HepG2 (cell line): ENCODE measurements around the gene VSNL1. TPM values are rescaled to one million over a fixed set of nuclear protein-coding genes. Genes with fewer than 3 reads are reported as not detected.

Experiments
- ATAC-seq: fragments of 200-7000 bp; cut with Tn5 transposase; 3 replicates; pipeline ENCODE4 v1.9.1; 2020; ENCODE audit warnings: mild to moderate bottlenecking, moderate library complexity
- BruUV-seq: library from RNA; stranded (reverse); fragments of 400-500 nt; replicated peaks from 2 replicates; lab custom pipeline; 2021; lab: Mats Ljungman, UMichigan
- CTCF ChIA-PET: fragments of 300-600 bp; formaldehyde crosslinking; extraction: SDS; loops from one replicate; lab custom pipeline; 2021; ENCODE audit warnings: low total read pairs, inconsistent platforms, low intra/inter-chr PET ratio; lab: Yijun Ruan, JAX
- POLR2A ChIA-PET: fragments of 350-600 bp; sonication (Branson Sonifier 250); formaldehyde crosslinking; loops from one replicate; lab custom pipeline; 2020; ENCODE audit warnings: antibody characterized with exemption, inconsistent platforms; lab: Yijun Ruan, JAX
- DNase-seq: peaks from one replicate; pipeline ENCODE4 v3.0.0-alpha.2; 2015; ENCODE audit warnings: low spot score
- FAIRE-seq: peaks from 3 replicates; lab custom pipeline; 2011; peaks lifted over from hg19 to GRCh38; lab: Jason Lieb, UNC
- H2AFZ ChIP-seq: one replicate; pipeline ENCODE4 v1.6.1; 2011; ENCODE audit warnings: low read length, inconsistent platforms
- H3K27ac ChIP-seq: fragments of 300-600 bp; 3 replicates; pipeline ENCODE4 v1.8.0; 2011; ENCODE audit warnings: mixed run types, mild to moderate bottlenecking, mixed read lengths, low read length, inconsistent platforms; ENCODE audit not compliant: insufficient read depth; ENCODE audit errors: extremely low read length
- H3K27me3 ChIP-seq, 2 experiments: fragments of 200-600 bp in 1 of 2; 2 replicates in 1 of 2; 3 replicates in 1 of 2; pipeline versions ENCODE4 v1.6.0 to v1.8.0; 2011; ENCODE audit warnings: low read length in 2 of 2, mild to moderate bottlenecking in 2 of 2, moderate library complexity in 2 of 2, inconsistent platforms in 1 of 2; ENCODE audit not compliant: insufficient read depth in 2 of 2, control insufficient read depth in 1 of 2
- H3K36me3 ChIP-seq, 2 experiments: fragments of 200-600 bp in 1 of 2; replicated peaks in 1 of 2; 2 replicates in 1 of 2; 3 replicates in 1 of 2; pipeline versions ENCODE4 v1.5.1 to v1.8.0; 2011; ENCODE audit warnings: low read length in 2 of 2, inconsistent platforms in 1 of 2; ENCODE audit not compliant: insufficient read depth in 2 of 2, control insufficient read depth in 1 of 2
- H3K4me1 ChIP-seq: 2 replicates; pipeline ENCODE4 v1.5.1; 2012; ENCODE audit warnings: low read length, inconsistent platforms; ENCODE audit not compliant: insufficient read depth
- H3K4me2 ChIP-seq: 2 replicates; pipeline ENCODE4 v1.6.0; 2011; ENCODE audit warnings: low read depth, low read length, inconsistent platforms
- H3K4me3 ChIP-seq, 3 experiments: fragments of 200-600 bp in 1 of 3; sonication (generic), shearing (Covaris generic) in 1 of 3; replicated peaks in 1 of 3; 2 replicates each; pipeline ENCODE4 v1.5.1; 2011 to 2016; ENCODE audit warnings: low read length in 3 of 3, inconsistent platforms in 2 of 3, low read depth in 2 of 3, mild to moderate bottlenecking in 2 of 3, control low read depth in 1 of 3, mixed read lengths in 1 of 3; ENCODE audit not compliant: insufficient read depth in 1 of 3
- H3K79me2 ChIP-seq: one replicate; pipeline ENCODE4 v1.6.1; 2011; ENCODE audit warnings: low read length, inconsistent platforms; ENCODE audit not compliant: insufficient read depth
- H3K9ac ChIP-seq: 2 replicates; pipeline ENCODE4 v1.6.0; 2011; ENCODE audit warnings: mild to moderate bottlenecking, low read depth, low read length, inconsistent platforms; ENCODE audit not compliant: insufficient read depth
- H3K9me3 ChIP-seq: 2 replicates; pipeline ENCODE4 v1.5.1; 2012; ENCODE audit warnings: mild to moderate bottlenecking, low read length
- H4K20me1 ChIP-seq: 2 replicates; pipeline ENCODE4 v1.6.0; 2011; ENCODE audit warnings: inconsistent platforms, mild to moderate bottlenecking, low read length, moderate library complexity; ENCODE audit not compliant: insufficient read depth
- AGO2 ChIP-seq: fragments of 200-400 bp; formaldehyde crosslinking; optimal IDR thresholded peaks from 2 replicates; pipeline ENCODE3; 2017; ENCODE audit warnings: mild to moderate bottlenecking, low read depth, low read length, moderate library complexity
- CREB1 ChIP-seq, 2 experiments: fragments of 450-650 bp in 1 of 2; IDR thresholded peaks; 2 replicates each; pipeline ENCODE4 v1.6.1; 2016 to 2017; ENCODE audit warnings: control low read depth in 1 of 2, mild to moderate bottlenecking in 1 of 2, missing compliant biosample characterization in 1 of 2, missing genetic modification characterization in 1 of 2
- KLF15 ChIP-seq: sonication (generic); formaldehyde crosslinking; IDR thresholded peaks from 2 replicates; pipeline ENCODE4 v1.8.1; 2023; ENCODE audit warnings: borderline replicate concordance, mild to moderate bottlenecking, inconsistent platforms, missing genetic modification reagents, mixed read lengths
- MAFK ChIP-seq, 2 experiments: IDR thresholded peaks in 1 of 2; conservative IDR thresholded peaks in 1 of 2; 2 replicates each; pipeline ENCODE4 v1.6.1; 2011; ENCODE audit warnings: improper control_type of control experiment in 2 of 2, low read length in 2 of 2
- NR0B2 ChIP-seq: sonication (generic); formaldehyde crosslinking; IDR thresholded peaks from 2 replicates; pipeline ENCODE4 v1.4.0; 2020; ENCODE audit warnings: mild to moderate bottlenecking, missing genetic modification reagents
- NRL ChIP-seq: sonication (generic); formaldehyde crosslinking; IDR thresholded peaks from 2 replicates; pipeline ENCODE4 v1.5.0; 2020; ENCODE audit warnings: missing genetic modification reagents, mild to moderate bottlenecking, moderate library complexity, borderline replicate concordance
- RBM22 ChIP-seq: fragments of 200-400 bp; formaldehyde crosslinking; optimal IDR thresholded peaks from 2 replicates; pipeline ENCODE3; 2017; ENCODE audit warnings: mild to moderate bottlenecking, low read length, moderate library complexity
- ZNF362 ChIP-seq: sonication (generic); formaldehyde crosslinking; IDR thresholded peaks from 2 replicates; pipeline ENCODE4 v1.4.0; 2020; ENCODE audit warnings: missing genetic modification reagents, mild to moderate bottlenecking, borderline replicate concordance
- ZNF687 ChIP-seq: sonication (generic); formaldehyde crosslinking; IDR thresholded peaks from 2 replicates; pipeline ENCODE4 v1.5.1; 2020; ENCODE audit warnings: mild to moderate bottlenecking, missing genetic modification reagents, moderate library complexity
- WGBS: methylation state at CpG from one replicate; pipeline ENCODE4 v1.1.6; 2017; ENCODE audit warnings: low lambda C conversion rate; 5-methylcytosine and 5-hydroxymethylcytosine counted together
- in situ Hi-C: cut with HindIII; loops from 2 replicates; pipeline ENCODE4 v1.10.0; 2017; ENCODE audit warnings: low pct_unique_long_range_greater_than_20kb; ENCODE audit not compliant: extremely low pct_ligation_motif_present
- intact Hi-C: fragments of 100-400 bp; cut with micrococcal nuclease; formaldehyde crosslinking; loops from one replicate; pipeline ENCODE4 v1.10.0; 2022; ENCODE audit not compliant: unreplicated experiment
- polyA plus RNA-seq, 8 experiments: library from polyadenylated mRNA; depleted of rRNA in 3 of 8; stranded (reverse) in 7 of 8; unstranded in 1 of 8; fragments of >200 nt; fragmentation: Illumina TruSeq in 4 of 8; extraction: Trizol in 4 of 8; gene quantifications; 2 replicates each; pipeline versions ENCODE4 v1.2.1 to v1.2.3, GENCODE V29; 2011 to 2016; ENCODE audit warnings: low read depth in 4 of 8, missing spikeins in 1 of 8, mixed read lengths in 1 of 8; ENCODE audit not compliant: insufficient read depth in 1 of 8
- total RNA-seq, 5 experiments: library from RNA; depleted of rRNA; stranded (reverse); fragments of >200 nt; fragmentation: Illumina TruSeq; extraction: Trizol; gene quantifications; 2 replicates each; pipeline ENCODE4 v1.2.3, GENCODE V29; 2016; ENCODE audit warnings: low read depth in 1 of 5

The VSNL1 gene
- total and polyA plus RNA-seq, 2 of the 13 experiments (the other 11 are each of a cell fraction or from before 2014, with no cell fraction given), result 63.2 to 95.9 TPM

GRCh38 chr2:17604050-17604449 is 63.6 kb downstream of the VSNL1 start:
- ChIA-PET CTCF (no interaction called here), POLR2A (no interaction called here)
- H3K27ac ChIP-seq, result no peak overlapping the region
- in situ Hi-C loops (no loop called here), intact Hi-C loops (no loop called here)
- no TSS peak for BruUV-seq
- no peaks in the 10 kb centered on the region for H4K20me1 ChIP-seq
- TF ChIP-seq NR0B2 (CRISPR knock-in tag) (0 out of 2 replicates have a peak, but pooled peaks have one; percentile 55), RBM22 (peak; percentile 18), MAFK (conservative IDR thresholded peaks at IDR 0.05 in 1 of 2, IDR thresholded peaks at IDR 0.05 in 1 of 2; ENCODE audit: low read length in 2 of 2) (peak; percentile 36 to 41; a peak in 3 of 4 replicates), CREB1 (IDR thresholded peaks at IDR 0.05) (no peak), CREB1 (CRISPR knock-in tag; IDR thresholded peaks at IDR 0.05) (no peak), ZNF362 (CRISPR knock-in tag) (no peak), AGO2 (peak; percentile 31), ZNF687 (CRISPR knock-in tag) (peak; percentile 32), NRL (CRISPR knock-in tag) (0 out of 2 replicates have a peak, but pooled peaks have one; percentile 21), KLF15 (CRISPR knock-in tag) (0 out of 2 replicates have a peak, but pooled peaks have one; percentile 32)
- H3K79me2 ChIP-seq, result no peaks in the 10 kb centered on the region
- H3K4me2 ChIP-seq, result no peak overlapping the region
- H3K4me1 ChIP-seq, result no peaks in the 10 kb centered on the region
- no peak overlapping the region for H2AFZ ChIP-seq
- H3K4me3 ChIP-seq, result no peak overlapping the region
- peak; percentile 32; the same call in 2 of the 3 replicates for ATAC-seq
- H3K9me3 ChIP-seq, result no peaks in the 10 kb centered on the region
- H3K9ac ChIP-seq, result no peak overlapping the region
- WGBS, result 97% methylated on average over 4 of the region's 5 CpGs
- H3K36me3 ChIP-seq, result peaks cover 15 to 44% of the 10 kb centered on the region in 2 experiments
- FAIRE-seq, result no peak
- no peak for DNase-seq
- no peaks in the 10 kb centered on the region for H3K27me3 ChIP-seq
